HFFc6 (cell line): ENCODE data around the gene TTC17. TPM values are rescaled to one million over a fixed set of nuclear protein-coding genes. Genes with fewer than 3 reads are reported as not detected.

Experiments used
- DNase-seq: peaks from one replicate; pipeline ENCODE4 v3.0.0-alpha.2; 2018
- H3K27ac Mint-ChIP-seq: 2 replicates; pipeline ENCODE4 v1.8.0; 2020; ENCODE audit warnings: mild to moderate bottlenecking, mixed read lengths
- H3K27me3 Mint-ChIP-seq: 2 replicates; pipeline ENCODE4 v1.8.0; 2021; ENCODE audit warnings: mild to moderate bottlenecking, moderate library complexity, mixed read lengths; ENCODE audit not compliant: insufficient read depth
- H3K36me3 Mint-ChIP-seq: 2 replicates; pipeline ENCODE4 v1.8.0; 2021; ENCODE audit warnings: low read depth, mixed read lengths
- H3K4me1 Mint-ChIP-seq: 2 replicates; pipeline ENCODE4 v1.8.0; 2020; ENCODE audit warnings: low read depth, mixed read lengths
- H3K4me3 Mint-ChIP-seq: 2 replicates; pipeline ENCODE4 v1.8.0; 2020; ENCODE audit warnings: mild to moderate bottlenecking, moderate library complexity, mixed read lengths
- H3K9me3 Mint-ChIP-seq: 2 replicates; pipeline ENCODE4 v1.8.0; 2020; ENCODE audit warnings: mild to moderate bottlenecking, mixed read lengths
- CTCF ChIP-seq: fragments of 200-600 bp; sonication (generic); IDR thresholded peaks from 2 replicates; pipeline ENCODE4 v1.5.0; 2021; ENCODE audit warnings: antibody characterized with exemption, mild to moderate bottlenecking
- total RNA-seq, 6 experiments: library from RNA; stranded (reverse); fragmentation: NEBNext Ultra II Directional; extraction: Animal tissue kit (Norgen Biotek cat#: 25700); gene quantifications; 2 replicates in 1 of 6; 3 replicates in 5 of 6; pipeline ENCODE4 v1.2.3, GENCODE V29; 2021

TTC17 gene
- total RNA-seq, 6 experiments from 2014 or later, result 30.1 to 44.5 (median 38.6) TPM

DNA sequence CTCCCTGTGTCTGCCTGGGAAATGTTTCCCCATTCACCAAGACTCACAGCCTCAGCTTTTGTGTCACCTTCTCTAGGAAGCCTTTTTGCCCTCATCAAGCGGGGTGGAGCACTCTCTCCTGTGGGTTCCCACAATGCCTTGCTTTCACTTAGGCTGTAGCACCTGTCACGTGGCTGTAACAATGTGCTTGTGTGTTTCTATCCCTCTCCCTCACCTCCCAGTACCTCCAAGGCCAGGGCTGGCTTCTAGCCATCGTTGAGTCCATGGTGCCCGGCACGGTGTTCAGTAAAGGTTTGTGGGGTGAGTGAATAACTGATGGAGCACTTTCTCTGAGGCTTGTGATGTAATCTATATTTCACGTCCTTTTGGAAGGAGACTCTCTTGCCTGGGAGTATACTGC lies 153.2 kb downstream of the TTC17 start:
- no peak for DNase-seq
- H3K36me3 Mint-ChIP-seq, result no peaks in the 10 kb centered on the region
- peaks cover 22% of the 10 kb centered on the region for H3K4me1 Mint-ChIP-seq
- H3K9me3 Mint-ChIP-seq, result no peaks in the 10 kb centered on the region; the same call in 1 of the 2 replicates
- no peak overlapping the region for H3K27ac Mint-ChIP-seq
- H3K27me3 Mint-ChIP-seq, result peaks cover 28% of the 10 kb centered on the region
- no peak for TF ChIP-seq CTCF
- no peak overlapping the region for H3K4me3 Mint-ChIP-seq

- peaks cover 38% of the 10 kb centered on the region for H3K27me3 Mint-ChIP-seq
- TF ChIP-seq CTCF, result peak; percentile 55; the same call in 1 of the 2 replicates
- H3K4me1 Mint-ChIP-seq, result peaks cover 5% of the 10 kb centered on the region; the same call in 1 of the 2 replicates
These were observed 156.4 kb downstream of the TTC17 start for GRCh38 chr11:43515090-43515489.

GRCh38 chr11:43516316-43516850 lies 157.7 kb downstream of the TTC17 start:
- no peak for TF ChIP-seq CTCF
- no peak overlapping the region for H3K27ac Mint-ChIP-seq
- 0 out of 2 replicates have a peak, but pooled peaks cover 4% of the 10 kb centered on the region for H3K36me3 Mint-ChIP-seq
- H3K4me1 Mint-ChIP-seq, result peaks cover 5% of the 10 kb centered on the region; the same call in 1 of the 2 replicates
- H3K27me3 Mint-ChIP-seq, result peaks cover 42% of the 10 kb centered on the region
- H3K9me3 Mint-ChIP-seq, result peaks cover 6% of the 10 kb centered on the region; the same call in 1 of the 2 replicates
- DNase-seq, result no peak
- no peak overlapping the region for H3K4me3 Mint-ChIP-seq

More at GRCh38 chr11:43515090-43515489, 156.4 kb downstream of the TTC17 start:
- Mint-ChIP-seq H3K4me3 (no peak overlapping the region), H3K36me3 (no peaks in the 10 kb centered on the region), H3K27ac (no peak overlapping the region), H3K9me3 (no peaks in the 10 kb centered on the region; the same call in 1 of the 2 replicates)
- no peak for DNase-seq

GRCh38 chr11:43517518-43517917 lies 158.8 kb downstream of the TTC17 start:
- Mint-ChIP-seq H3K27me3 (peaks cover 34% of the 10 kb centered on the region), H3K27ac (no peak overlapping the region), H3K9me3 (peaks cover 6% of the 10 kb centered on the region; the same call in 1 of the 2 replicates), H3K36me3 (0 out of 2 replicates have a peak, but pooled peaks cover 4% of the 10 kb centered on the region), H3K4me1 (peaks cover 5% of the 10 kb centered on the region; the same call in 1 of the 2 replicates), H3K4me3 (no peak overlapping the region)
- TF ChIP-seq CTCF, result no peak
- DNase-seq, result peak; percentile 17

DNA sequence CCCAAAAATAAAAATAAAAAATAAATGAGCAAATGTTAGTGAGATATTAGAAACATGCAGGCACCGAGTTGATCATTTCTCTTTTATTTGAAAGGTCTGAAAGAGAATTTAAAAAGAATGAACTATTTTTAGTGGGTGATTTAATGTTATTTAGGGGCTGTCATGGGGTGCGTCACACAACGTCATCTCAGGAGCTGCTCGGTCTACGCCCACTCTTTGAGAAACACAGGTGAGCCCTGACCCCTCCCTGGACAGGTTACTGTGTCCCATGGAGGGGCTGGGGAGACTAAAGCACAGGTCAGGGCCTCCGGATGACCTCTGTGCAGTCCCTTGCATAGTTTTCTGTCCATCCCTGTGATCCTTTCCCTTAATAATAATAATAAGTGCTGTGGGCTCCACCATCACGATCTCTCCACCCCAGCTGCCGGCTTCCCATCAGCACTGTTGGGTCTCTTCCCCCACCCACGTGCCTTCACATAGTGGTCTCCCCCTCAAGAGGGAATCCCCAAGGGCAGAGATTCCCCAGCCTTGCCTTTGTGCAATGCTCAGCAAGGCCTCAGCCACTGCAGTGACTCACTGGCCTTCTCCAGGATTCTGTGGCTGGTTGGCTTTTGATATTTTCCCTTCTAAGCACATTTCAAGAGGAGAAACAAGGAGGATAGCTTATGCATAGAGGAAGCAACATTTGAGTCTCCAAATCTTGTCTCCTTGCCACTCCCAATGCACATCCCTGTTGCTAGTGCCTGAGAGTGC lies 159.9 kb downstream of the TTC17 start:
- Mint-ChIP-seq H3K27ac (no peak overlapping the region), H3K27me3 (peaks cover 25% of the 10 kb centered on the region), H3K4me3 (no peak overlapping the region), H3K36me3 (0 out of 2 replicates have a peak, but pooled peaks cover 4% of the 10 kb centered on the region), H3K4me1 (peaks cover 5% of the 10 kb centered on the region; the same call in 1 of the 2 replicates), H3K9me3 (peaks cover 6% of the 10 kb centered on the region; the same call in 1 of the 2 replicates)
- DNase-seq, result peak; percentile 27
- TF ChIP-seq CTCF, result no peak
